Gastroesophageal sphincter (tissue), 3 donors: ENCODE results near the gene KCNH1.

ENCODE experiments used
- POLR2AphosphoS5 ChIP-seq: sonication (generic); formaldehyde crosslinking; IDR thresholded peaks from one replicate; pipeline ENCODE4 v1.6.1; 2017; ENCODE audit warnings: antibody characterized with exemption
- TF ChIP-seq, protein P1 (sequence below), 4 experiments: fragments of 200-600 bp in 2 of 4; fragments of 450-650 bp in 2 of 4; sonication (generic) in 1 of 4; IDR thresholded peaks; one replicate each; pipeline ENCODE4 v1.5.1; 2017 to 2019; ENCODE audit warnings: antibody characterized with exemption in 4 of 4, mild to moderate bottlenecking in 2 of 4, moderate library complexity in 2 of 4

DNA sequence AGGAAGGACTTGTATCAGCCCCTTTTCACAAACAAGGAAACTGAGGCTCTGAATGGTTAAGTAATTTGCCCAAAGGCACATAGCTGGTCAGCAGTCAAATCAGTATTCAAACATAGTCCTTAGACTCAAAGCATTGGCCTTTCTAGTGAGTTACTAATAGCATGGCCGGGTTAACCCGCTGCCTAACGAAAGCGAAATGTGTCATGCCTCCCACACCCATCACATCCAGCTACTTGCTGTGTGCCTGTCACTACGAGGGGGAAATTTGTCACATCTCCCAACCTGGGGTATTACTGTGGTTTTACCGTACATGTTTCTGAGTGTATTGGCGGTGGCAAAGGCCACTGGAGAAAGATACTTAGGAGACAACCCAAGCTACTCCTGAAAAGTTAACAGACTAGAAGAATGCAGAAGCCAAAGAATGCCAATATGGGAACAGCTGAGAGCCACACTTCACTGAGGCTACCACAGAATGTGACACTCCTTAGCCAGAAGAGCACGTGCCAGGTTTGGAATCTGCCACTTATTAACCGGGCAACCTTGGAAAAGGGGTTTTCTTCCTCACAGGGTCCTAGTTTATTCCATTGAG is 363.5 kb downstream of the KCNH1 start:
- TF ChIP-seq, protein P1, sequence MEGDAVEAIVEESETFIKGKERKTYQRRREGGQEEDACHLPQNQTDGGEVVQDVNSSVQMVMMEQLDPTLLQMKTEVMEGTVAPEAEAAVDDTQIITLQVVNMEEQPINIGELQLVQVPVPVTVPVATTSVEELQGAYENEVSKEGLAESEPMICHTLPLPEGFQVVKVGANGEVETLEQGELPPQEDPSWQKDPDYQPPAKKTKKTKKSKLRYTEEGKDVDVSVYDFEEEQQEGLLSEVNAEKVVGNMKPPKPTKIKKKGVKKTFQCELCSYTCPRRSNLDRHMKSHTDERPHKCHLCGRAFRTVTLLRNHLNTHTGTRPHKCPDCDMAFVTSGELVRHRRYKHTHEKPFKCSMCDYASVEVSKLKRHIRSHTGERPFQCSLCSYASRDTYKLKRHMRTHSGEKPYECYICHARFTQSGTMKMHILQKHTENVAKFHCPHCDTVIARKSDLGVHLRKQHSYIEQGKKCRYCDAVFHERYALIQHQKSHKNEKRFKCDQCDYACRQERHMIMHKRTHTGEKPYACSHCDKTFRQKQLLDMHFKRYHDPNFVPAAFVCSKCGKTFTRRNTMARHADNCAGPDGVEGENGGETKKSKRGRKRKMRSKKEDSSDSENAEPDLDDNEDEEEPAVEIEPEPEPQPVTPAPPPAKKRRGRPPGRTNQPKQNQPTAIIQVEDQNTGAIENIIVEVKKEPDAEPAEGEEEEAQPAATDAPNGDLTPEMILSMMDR (IDR thresholded peaks at IDR 0.05) = no peak
- TF ChIP-seq POLR2AphosphoS5 = no peak
